ENCODE data around the gene SHISA6. TPM values are rescaled to one million over a fixed set of nuclear protein-coding genes. Genes with fewer than 3 reads are reported as not detected.
A peak's percentile ranks its signal among the peaks of the same experiment; 100 is the strongest.

SHISA6 gene
- total RNA-seq, 8 experiments from 2014 or later, result 0.14 to 23.0 (median 7.9) TPM

GRCh38 chr17:11492511-11492910 lies 251.5 kb downstream of the SHISA6 start:
- H3K27ac ChIP-seq, result no peak overlapping the region
- in situ Hi-C loops (cut with MboI; ENCODE audit: low pct_unique_long_range_greater_than_20kb in 2 of 9, low sequenced_read_pairs in 9 of 9, unreplicated experiment in 9 of 9), result no loop called here
- no peak for ATAC-seq (replicated peaks in 6 of 8)
- no peak overlapping the region for H3K4me3 ChIP-seq
- H3K4me1 ChIP-seq (replicated peaks in 1 of 2), result peaks cover 61 to 70% of the 10 kb centered on the region in 2 donors
- 14 to 100% (median 90%) methylated on average over 1 of the region's 1 CpG; no CpG with 5 or more reads in 6 of the 10 experiments for WGBS, 10 experiments

GRCh38 chr17:11493936-11494335 lies 252.9 kb downstream of the SHISA6 start:
- no peak overlapping the region for H3K4me3 ChIP-seq
- in situ Hi-C loops (cut with MboI; ENCODE audit: low pct_unique_long_range_greater_than_20kb in 2 of 9, low sequenced_read_pairs in 9 of 9, unreplicated experiment in 9 of 9), result no loop called here
- no peak overlapping the region for H3K27ac ChIP-seq
- H3K4me1 ChIP-seq (replicated peaks in 1 of 2), result peaks cover 65 to 72% of the 10 kb centered on the region in 2 donors
- ATAC-seq (replicated peaks in 6 of 8), result no peak

- 5 to 83% (median 26%) methylated on average over 1 to 3 of the region's 3 CpGs; no CpG with 5 or more reads in 3 of the 10 experiments for WGBS, 10 experiments
- Histone ChIP-seq H3K4me1 (replicated peaks in 1 of 2) (peaks cover 48 to 55% of the 10 kb centered on the region in 2 donors), H3K27ac (no peak overlapping the region), H3K4me3 (no peak overlapping the region)
- peak in 4 of 8 experiments; percentile 92 to 98 (median 94) for ATAC-seq (replicated peaks in 6 of 8)
- in situ Hi-C loops (cut with MboI; ENCODE audit: low pct_unique_long_range_greater_than_20kb in 2 of 9, low sequenced_read_pairs in 9 of 9, unreplicated experiment in 9 of 9), result no loop called here
Measured at GRCh38 chr17:11495613-11496012, 254.6 kb downstream of the SHISA6 start.

GRCh38 chr17:11499881-11500280 lies 258.9 kb downstream of the SHISA6 start:
- peaks cover 50 to 52% of the 10 kb centered on the region in 2 donors for H3K4me1 ChIP-seq (replicated peaks in 1 of 2)
- ATAC-seq (replicated peaks in 6 of 8), result no peak
- WGBS, 10 experiments, result 0 to 100% (median 20%) methylated on average over 1 to 2 of the region's 3 CpGs; no CpG with 5 or more reads in 5 of the 10 experiments
- H3K4me3 ChIP-seq, result no peak overlapping the region
- in situ Hi-C loops (cut with MboI; ENCODE audit: low pct_unique_long_range_greater_than_20kb in 2 of 9, low sequenced_read_pairs in 9 of 9, unreplicated experiment in 9 of 9), result no loop called here
- H3K27ac ChIP-seq, result no peak overlapping the region

GRCh38 chr17:11503308-11504035 lies 262.5 kb downstream of the SHISA6 start:
- WGBS, 10 experiments, result 0 to 56% (median 17%) methylated on average over 1 to 7 of the region's 9 CpGs; no CpG with 5 or more reads in 1 of the 10 experiments
- ATAC-seq (replicated peaks in 6 of 8), result peak in 4 of 8 experiments; percentile 79 to 85 (median 83)
- H3K4me3 ChIP-seq, result no peak overlapping the region
- in situ Hi-C loops (cut with MboI; ENCODE audit: low pct_unique_long_range_greater_than_20kb in 2 of 9, low sequenced_read_pairs in 9 of 9, unreplicated experiment in 9 of 9), result no loop called here
- H3K4me1 ChIP-seq (replicated peaks in 1 of 2), result peaks cover 22 to 36% of the 10 kb centered on the region in 2 donors
- peak overlapping the region; percentile 62 to 77 for H3K27ac ChIP-seq

- Histone ChIP-seq H3K4me3 (no peak overlapping the region), H3K27ac (no peak overlapping the region), H3K4me1 (replicated peaks in 1 of 2) (peaks cover 22 to 38% of the 10 kb centered on the region in 2 donors)
- in situ Hi-C loops (cut with MboI; ENCODE audit: low pct_unique_long_range_greater_than_20kb in 2 of 9, low sequenced_read_pairs in 9 of 9, unreplicated experiment in 9 of 9), result no loop called here
- peak in 5 of 8 experiments; percentile 36 to 65 (median 46) for ATAC-seq (replicated peaks in 6 of 8)
- 0 to 30% (median 0%) methylated on average over 1 to 4 of the region's 4 CpGs; no CpG with 5 or more reads in 2 of the 10 experiments for WGBS, 10 experiments
Measured at GRCh38 chr17:11506635-11507034, 265.6 kb downstream of the SHISA6 start.

- 0 to 89% (median 0%) methylated on average over 1 to 3 of the region's 4 CpGs; no CpG with 5 or more reads in 3 of the 10 experiments for WGBS, 10 experiments
- no peak overlapping the region for H3K27ac ChIP-seq
- peak in 2 of 8 experiments; percentile 41 to 52 for ATAC-seq (replicated peaks in 6 of 8)
- peaks cover 2 to 11% of the 10 kb centered on the region in 2 donors for H3K4me1 ChIP-seq (replicated peaks in 1 of 2)
- in situ Hi-C loops (cut with MboI; ENCODE audit: low pct_unique_long_range_greater_than_20kb in 2 of 9, low sequenced_read_pairs in 9 of 9, unreplicated experiment in 9 of 9), result no loop called here
- no peak overlapping the region for H3K4me3 ChIP-seq
Measured at GRCh38 chr17:11511696-11512095, 270.7 kb downstream of the SHISA6 start.

- in situ Hi-C loops (cut with MboI; ENCODE audit: low pct_unique_long_range_greater_than_20kb in 2 of 9, low sequenced_read_pairs in 9 of 9, unreplicated experiment in 9 of 9), result no loop called here
- 0 to 82% (median 0%) methylated on average over 1 to 2 of the region's 2 CpGs; no CpG with 5 or more reads in 7 of the 10 experiments for WGBS, 10 experiments
- ATAC-seq (replicated peaks in 6 of 8), result no peak
- no peak overlapping the region for H3K4me3 ChIP-seq
- peaks cover 2 to 14% of the 10 kb centered on the region in 2 donors for H3K4me1 ChIP-seq (replicated peaks in 1 of 2)
- H3K27ac ChIP-seq, result no peak overlapping the region
Measured at GRCh38 chr17:11514565-11514964, 273.6 kb downstream of the SHISA6 start.

- in situ Hi-C loops (cut with MboI; ENCODE audit: low pct_unique_long_range_greater_than_20kb in 2 of 9, low sequenced_read_pairs in 9 of 9, unreplicated experiment in 9 of 9), result no loop called here
Measured at GRCh38 chr17:11514981-11515680, 274.1 kb downstream of the SHISA6 start.

GRCh38 chr17:11515901-11516300 lies 274.9 kb downstream of the SHISA6 start:
- no peak overlapping the region for H3K4me3 ChIP-seq
- ATAC-seq (replicated peaks in 6 of 8), result no peak
- H3K4me1 ChIP-seq (replicated peaks in 1 of 2), result peaks cover 2 to 16% of the 10 kb centered on the region in 2 donors
- H3K27ac ChIP-seq, result no peak overlapping the region
- WGBS, 10 experiments, result 0 to 88% (median 29%) methylated on average over 1 to 2 of the region's 2 CpGs; no CpG with 5 or more reads in 3 of the 10 experiments
- in situ Hi-C loops (cut with MboI; ENCODE audit: low pct_unique_long_range_greater_than_20kb in 2 of 9, low sequenced_read_pairs in 9 of 9, unreplicated experiment in 9 of 9), result no loop called here

More at GRCh38 chr17:11514981-11515680, 274.1 kb downstream of the SHISA6 start:
- Histone ChIP-seq H3K27ac (no peak overlapping the region), H3K4me1 (replicated peaks in 1 of 2) (peaks cover 2 to 16% of the 10 kb centered on the region in 2 donors), H3K4me3 (no peak overlapping the region)
- ATAC-seq (replicated peaks in 6 of 8), result no peak
- 10 to 81% (median 60%) methylated on average over 1 to 4 of the region's 4 CpGs; no CpG with 5 or more reads in 7 of the 10 experiments for WGBS, 10 experiments

GRCh38 chr17:11535231-11535630 lies 294.2 kb downstream of the SHISA6 start:
- in situ Hi-C loops (cut with MboI; ENCODE audit: low pct_unique_long_range_greater_than_20kb in 2 of 9, low sequenced_read_pairs in 9 of 9, unreplicated experiment in 9 of 9), result no loop called here
- 0 to 100% (median 82%) methylated on average over 1 of the region's 2 CpGs; no CpG with 5 or more reads in 5 of the 10 experiments for WGBS, 10 experiments
- Histone ChIP-seq H3K4me1 (replicated peaks in 1 of 2) (peaks cover 2 to 24% of the 10 kb centered on the region in 2 donors), H3K27ac (no peak overlapping the region), H3K4me3 (no peak overlapping the region)
- no peak for ATAC-seq (replicated peaks in 6 of 8)

GRCh38 chr17:11538366-11538765 lies 297.4 kb downstream of the SHISA6 start:
- in situ Hi-C loops (cut with MboI; ENCODE audit: low pct_unique_long_range_greater_than_20kb in 2 of 9, low sequenced_read_pairs in 9 of 9, unreplicated experiment in 9 of 9), result no loop called here
- Histone ChIP-seq H3K27ac (no peak overlapping the region), H3K4me1 (replicated peaks in 1 of 2) (peaks cover 0 to 12% of the 10 kb centered on the region in 2 donors), H3K4me3 (no peak overlapping the region)
- WGBS, 10 experiments, result 0 to 91% (median 64%) methylated on average over 1 to 5 of the region's 5 CpGs
- ATAC-seq (replicated peaks in 6 of 8), result no peak

- WGBS, 10 experiments, result 0 to 100% (median 68%) methylated on average over 1 to 6 of the region's 7 CpGs; no CpG with 5 or more reads in 3 of the 10 experiments
- in situ Hi-C loops (cut with MboI; ENCODE audit: low pct_unique_long_range_greater_than_20kb in 2 of 9, low sequenced_read_pairs in 9 of 9, unreplicated experiment in 9 of 9), result no loop called here
- ATAC-seq (replicated peaks in 6 of 8), result no peak
- H3K4me1 ChIP-seq (replicated peaks in 1 of 2), result peaks cover 0 to 12% of the 10 kb centered on the region in 2 donors
- no peak overlapping the region for H3K27ac ChIP-seq
- no peak overlapping the region for H3K4me3 ChIP-seq
Measured at GRCh38 chr17:11539637-11540036, 298.6 kb downstream of the SHISA6 start.
